Measurements from ENCODE around the gene PNPLA5. TPM values are rescaled to one million over a fixed set of nuclear protein-coding genes. Genes with fewer than 3 reads are reported as not detected.

Gene PNPLA5
- total RNA-seq, 1 experiment from 2014 or later, result not detected

GRCh38 chr22:43925433-43926348 is 33.9 kb upstream of the PNPLA5 start:
- Histone ChIP-seq H3K27me3 (ENCODE audit: insufficient read depth, low read depth) (no peaks in the 10 kb centered on the region), H3F3A (ENCODE audit: insufficient read depth, low read depth) (peaks cover 39% of the 10 kb centered on the region), H3K4me1 (replicated peaks; ENCODE audit: insufficient read depth) (peaks cover 41% of the 10 kb centered on the region), H3K4me2 (peak overlapping the region; percentile 88), H3K9me2 (ENCODE audit: insufficient read depth) (no peaks in the 10 kb centered on the region), H3K79me2 (ENCODE audit: low read depth) (peaks cover 7% of the 10 kb centered on the region; the same call in 1 of the 2 replicates), H3K9me3 (ENCODE audit: insufficient read depth, low read depth) (no peaks in the 10 kb centered on the region), H3K27ac (no peak overlapping the region), H3K36me3 (ENCODE audit: low read depth) (no peaks in the 10 kb centered on the region), H3K4me3 (peak overlapping the region; percentile 67; the same call in 1 of the 2 replicates), H4K20me1 (ENCODE audit: insufficient read depth) (no peaks in the 10 kb centered on the region), H2AFZ (no peak overlapping the region)
- ChIA-PET POLR2A (ENCODE audit: unreplicated experiment) (interaction anchor here (0.6 to 1.0 kb wide), 3 partner anchors 32 to 1746 kb away, joined by 3 to 5 read pairs (median 4); partner anchors contain the start of gene ATXN10), CTCF (interaction anchor here (0.6 to 0.7 kb wide), 3 partner anchors 16 to 738 kb away, joined by 3 to 6 read pairs (median 3); no protein-coding TSS in a partner anchor)
- peak in 1 of 2 experiments; percentile 60 for DNase-seq
- no TSS peak for BruUV-seq (replicated peaks)
- TF ChIP-seq CTCF (conservative IDR thresholded peaks at IDR 0.05), result no peak
- TF ChIP-seq EZH2 (IDR thresholded peaks at IDR 0.05; ENCODE audit: low read depth), result no peak
- intact Hi-C loops (cut with micrococcal nuclease; ENCODE audit: unreplicated experiment), result no loop called here

GRCh38 chr22:43924877-43925276 is 33.1 kb upstream of the PNPLA5 start:
- TSS peak; percentile 47 for BruUV-seq (replicated peaks)
- intact Hi-C loops (cut with micrococcal nuclease; ENCODE audit: unreplicated experiment), result no loop called here
- Histone ChIP-seq H3K79me2 (ENCODE audit: low read depth) (peaks cover 7% of the 10 kb centered on the region; the same call in 1 of the 2 replicates), H3F3A (ENCODE audit: insufficient read depth, low read depth) (peaks cover 44% of the 10 kb centered on the region), H4K20me1 (ENCODE audit: insufficient read depth) (no peaks in the 10 kb centered on the region), H3K36me3 (ENCODE audit: low read depth) (no peaks in the 10 kb centered on the region), H3K4me3 (peak overlapping the region; percentile 67), H3K4me1 (replicated peaks; ENCODE audit: insufficient read depth) (peaks cover 43% of the 10 kb centered on the region), H2AFZ (peak overlapping the region; percentile 93; the same call in 1 of the 2 replicates), H3K27ac (no peak overlapping the region), H3K27me3 (ENCODE audit: insufficient read depth, low read depth) (no peaks in the 10 kb centered on the region), H3K9me2 (ENCODE audit: insufficient read depth) (no peaks in the 10 kb centered on the region), H3K4me2 (peak overlapping the region; percentile 88), H3K9me3 (ENCODE audit: insufficient read depth, low read depth) (no peaks in the 10 kb centered on the region)
- ChIA-PET POLR2A (ENCODE audit: unreplicated experiment) (interaction anchor here (0.6 to 1.0 kb wide), 4 partner anchors 26 to 1747 kb away, joined by 3 to 14 read pairs (median 6); partner anchors contain the start of gene ATXN10), CTCF (interaction anchor here (1.0 kb wide), 1 partner anchor 21 kb away, joined by 4 read pairs; no protein-coding TSS in a partner anchor)
- no peak for TF ChIP-seq EZH2 (IDR thresholded peaks at IDR 0.05; ENCODE audit: low read depth)
- TF ChIP-seq CTCF (conservative IDR thresholded peaks at IDR 0.05), result no peak
- DNase-seq, result no peak

GRCh38 chr22:43923631-43924464 is 32.0 kb upstream of the PNPLA5 start, which contains the start of gene PNPLA3:
Gene PNPLA3, plus strand, starts transcription at chr22:43923805. Its CDS starts 107 bp downstream, at chr22:43923912.
- Histone ChIP-seq H3K4me3 (peak within 1 kb of the TSS; percentile 67), H3K36me3 (ENCODE audit: low read depth) (no peaks in the 10 kb centered on the region), H2AFZ (peak within 1 kb of the TSS; percentile 93), H3K9me3 (ENCODE audit: insufficient read depth, low read depth) (no peaks in the 10 kb centered on the region), H3K4me2 (peak within 1 kb of the TSS; percentile 91), H3K9me2 (ENCODE audit: insufficient read depth) (no peaks in the 10 kb centered on the region), H3K4me1 (replicated peaks; ENCODE audit: insufficient read depth) (peaks cover 47% of the 10 kb centered on the region), H3K27ac (peak within 1 kb of the TSS; percentile 24), H3K79me2 (ENCODE audit: low read depth) (peaks cover 7% of the 10 kb centered on the region; the same call in 1 of the 2 replicates), H4K20me1 (ENCODE audit: insufficient read depth) (no peaks in the 10 kb centered on the region), H3K27me3 (ENCODE audit: insufficient read depth, low read depth) (no peaks in the 10 kb centered on the region), H3F3A (ENCODE audit: insufficient read depth, low read depth) (peaks cover 44% of the 10 kb centered on the region)
- ChIA-PET POLR2A (ENCODE audit: unreplicated experiment) (interaction anchor here (0.5 kb wide), 1 partner anchor 8 kb away, joined by 15 read pairs; no protein-coding TSS in a partner anchor), CTCF (interaction anchor here (0.5 to 1.0 kb wide), 3 partner anchors 22 to 873 kb away, joined by 3 to 29 read pairs (median 4); no protein-coding TSS in a partner anchor)
- TF ChIP-seq CTCF (conservative IDR thresholded peaks at IDR 0.05) (0 out of 2 replicates have a peak, but pooled peaks have one; percentile 34), EZH2 (IDR thresholded peaks at IDR 0.05; ENCODE audit: low read depth) (no peak)
- intact Hi-C loops (cut with micrococcal nuclease; ENCODE audit: unreplicated experiment), result no loop called here
- TSS peak; percentile 29 for BruUV-seq (replicated peaks)
- DNase-seq, result peak; percentile 73 to 92
